Retinal pigment epithelial cell (primary cell): Measurements from ENCODE around the gene ZNF70.

ENCODE experiments used
- DNase-seq: peaks from one replicate; pipeline ENCODE4 v3.0.0-alpha.2; 2010; ENCODE audit warnings: low read depth
- H3K4me3 ChIP-seq: 2 replicates; pipeline ENCODE4 v1.5.1; 2011; ENCODE audit warnings: mild to moderate bottlenecking, low read length, control low read depth, moderate library complexity
- CTCF ChIP-seq: conservative IDR thresholded peaks from 2 replicates; pipeline ENCODE4 v1.5.1; 2011; ENCODE audit warnings: low read depth, low read length, control low read depth, inconsistent platforms

The ZNF70 gene

GRCh38 chr22:23764899-23765881 is 14.3 kb upstream of the ZNF70 start:
- no peak overlapping the region for H3K4me3 ChIP-seq
- no peak for DNase-seq
- no peak for TF ChIP-seq CTCF

GRCh38 chr22:23763954-23764353 is 13.0 kb upstream of the ZNF70 start:
- TF ChIP-seq CTCF = no peak
- DNase-seq = no peak
- no peak overlapping the region for H3K4me3 ChIP-seq

- TF ChIP-seq CTCF = no peak
- H3K4me3 ChIP-seq = peak overlapping the region; percentile 32
- no peak for DNase-seq
Observed at GRCh38 chr22:23763579-23763945, 12.7 kb upstream of the ZNF70 start.

GRCh38 chr22:23762842-23763578 is 12.1 kb upstream of the ZNF70 start, which contains the start of gene C22orf15:
Gene C22orf15, plus strand, starts transcription at chr22:23762990. Its CDS starts 317 bp downstream, at chr22:23763307.
- DNase-seq = no peak
- TF ChIP-seq CTCF = no peak
- peak within 1 kb of the TSS; percentile 32 for H3K4me3 ChIP-seq

- no peak overlapping the region for H3K4me3 ChIP-seq
- no peak for TF ChIP-seq CTCF
- no peak for DNase-seq
Observed at GRCh38 chr22:23760056-23760455, 9.1 kb upstream of the ZNF70 start.

GRCh38 chr22:23759566-23759965 is 8.7 kb upstream of the ZNF70 start:
- H3K4me3 ChIP-seq = no peak overlapping the region
- no peak for DNase-seq
- TF ChIP-seq CTCF = no peak
